Mononuclear cell (primary cell): ENCODE results near the gene ERF. TPM values are rescaled to one million over a fixed set of nuclear protein-coding genes. Genes with fewer than 3 reads are reported as not detected.
"Not testable (repeated sequence)": the region's sequence is repeated elsewhere in the genome, so short reads cannot be mapped to it uniquely, and the experiment has no call there.

Experiments used
- H3K27me3 ChIP-seq: 2 replicates; pipeline ENCODE4 v1.6.0; 2011; ENCODE audit warnings: low read length, control low read depth; ENCODE audit not compliant: insufficient read depth
- H3K4me1 ChIP-seq: 2 replicates; pipeline ENCODE4 v1.5.1; 2011; ENCODE audit warnings: mild to moderate bottlenecking, low read length, control low read depth; ENCODE audit not compliant: insufficient read depth
- H3K4me3 ChIP-seq: 2 replicates; pipeline ENCODE4 v1.5.1; 2011; ENCODE audit warnings: mild to moderate bottlenecking, low read length, moderate library complexity
- H3K9me3 ChIP-seq: 2 replicates; pipeline ENCODE4 v1.5.1; 2011; ENCODE audit warnings: low read depth, mild to moderate bottlenecking, control low read depth, low read length
- total RNA-seq: library from RNA; depleted of rRNA; stranded (reverse); fragments of >200 nt; gene quantifications from one replicate; pipeline ENCODE4 v1.2.3, GENCODE V29; 2012

Gene ERF
- total RNA-seq, 1 donor: 35.2 TPM

DNA sequence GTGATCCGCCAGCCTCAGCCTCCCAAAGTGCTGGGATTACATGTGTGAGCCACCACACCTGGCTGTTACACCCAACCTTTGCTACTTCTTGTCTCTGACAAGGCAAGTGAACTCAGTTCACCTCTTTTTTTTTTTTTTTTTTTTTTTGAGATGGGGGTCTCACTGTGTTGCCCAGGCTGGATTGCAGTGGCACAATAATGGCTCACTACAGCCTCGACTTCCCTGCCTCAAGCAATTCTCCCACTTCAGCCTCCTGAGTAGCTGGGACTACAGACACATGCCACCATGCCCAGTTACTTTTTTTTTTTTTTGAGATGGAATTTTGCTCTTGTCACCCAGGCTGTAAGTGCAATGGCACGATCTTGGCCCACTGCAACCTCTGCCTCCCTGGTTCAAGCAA lies 2.9 kb upstream of the ERF start:
- H3K9me3 ChIP-seq, H3K4me3 ChIP-seq, H3K27me3 ChIP-seq: not testable (repeated sequence)
- peaks cover 15% of the 10 kb centered on the region for H3K4me1 ChIP-seq

DNA sequence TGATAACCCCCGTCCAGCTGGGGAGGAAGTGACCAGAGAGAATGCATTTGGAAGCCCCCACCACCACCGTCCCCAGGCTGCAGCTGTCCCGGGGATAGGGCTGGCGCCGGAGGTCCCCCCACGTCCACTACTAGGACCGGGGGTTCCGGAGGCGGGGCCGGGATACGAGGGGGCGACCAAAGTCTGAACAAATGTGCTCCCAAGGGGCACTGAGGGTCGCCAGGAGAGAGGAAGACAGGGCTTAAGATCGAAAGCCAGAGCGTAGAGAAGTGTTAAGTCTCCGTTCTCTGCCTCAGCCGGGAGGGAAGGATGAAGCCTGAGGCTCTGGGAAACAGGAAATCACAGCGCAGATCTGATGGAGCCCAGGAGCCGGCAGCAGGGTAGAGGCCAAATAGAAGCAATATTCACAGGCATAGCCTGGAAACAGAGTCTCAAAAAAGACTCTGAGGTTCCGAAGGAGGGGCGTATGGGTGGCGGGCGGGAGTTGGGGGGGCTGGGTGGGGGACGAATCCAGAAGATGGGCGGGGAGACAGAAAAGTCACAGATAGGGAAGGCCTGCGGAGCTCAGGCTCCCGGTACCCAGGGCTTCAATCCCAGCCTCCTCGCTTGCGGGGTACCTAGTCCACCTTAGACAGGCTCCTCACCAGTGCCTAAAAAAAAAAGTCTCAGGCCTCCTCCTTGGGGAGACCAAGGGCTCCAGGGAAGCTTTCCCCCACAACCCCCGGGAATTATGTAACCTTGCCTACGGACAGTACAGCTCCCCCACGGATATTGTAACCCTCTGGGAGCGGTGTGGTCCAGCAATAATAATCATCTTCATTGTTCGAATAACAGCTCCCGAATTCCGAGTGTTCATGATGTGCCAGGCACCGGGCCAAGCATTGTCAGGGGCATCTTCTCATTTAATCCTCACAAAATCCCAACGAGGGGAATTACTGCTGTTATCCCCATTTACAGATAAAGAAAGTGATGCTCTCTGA lies 1.1 kb upstream of the ERF start:
- Histone ChIP-seq H3K4me3 (peak overlapping the region; percentile 34), H3K9me3 (no peaks in the 10 kb centered on the region), H3K27me3 (no peaks in the 10 kb centered on the region), H3K4me1 (peaks cover 31% of the 10 kb centered on the region)

DNA sequence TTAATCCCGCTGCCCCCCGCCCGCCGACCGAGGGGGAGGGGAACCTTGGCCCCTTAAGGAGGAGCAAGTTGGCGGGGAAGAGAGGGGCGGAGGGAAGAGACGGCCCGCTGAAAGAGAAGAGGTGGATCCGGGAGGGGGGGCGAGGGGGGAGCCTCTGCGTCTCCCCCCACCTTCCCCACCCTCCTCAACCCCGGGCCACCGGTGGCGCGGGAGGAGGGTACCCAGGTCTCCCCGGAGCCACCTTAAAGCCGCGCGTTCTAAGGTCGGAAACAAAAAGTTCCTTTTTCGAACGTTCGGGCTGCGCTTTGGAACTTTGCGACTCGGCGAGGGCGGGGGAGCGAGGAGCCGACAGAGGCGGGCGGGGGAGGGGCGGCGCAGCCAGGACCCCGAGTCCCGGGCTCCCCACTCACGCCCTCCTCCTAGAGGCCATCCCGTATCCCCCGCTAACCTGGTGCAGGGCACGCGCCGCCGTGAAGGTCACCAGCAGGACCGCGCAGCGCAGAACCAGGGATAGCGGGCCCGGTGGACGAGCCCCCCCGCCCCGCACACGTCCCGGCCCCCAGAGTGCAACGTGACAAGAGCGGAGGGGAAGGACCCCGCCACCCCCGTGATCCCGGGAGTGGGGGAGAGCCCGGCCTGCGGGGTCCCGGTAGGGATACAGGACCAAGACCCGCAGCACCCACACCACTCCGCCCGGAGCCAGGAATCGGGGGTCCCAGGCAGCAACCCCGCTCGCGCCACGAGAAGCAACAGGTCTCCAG lies 659 bp downstream of the ERF start:
- H3K27me3 ChIP-seq: no peaks in the 10 kb centered on the region
- no peaks in the 10 kb centered on the region for H3K9me3 ChIP-seq
- peak overlapping the region; percentile 97 for H3K4me3 ChIP-seq
- H3K4me1 ChIP-seq: peaks cover 39% of the 10 kb centered on the region

- peaks cover 39% of the 10 kb centered on the region for H3K4me1 ChIP-seq
- H3K9me3 ChIP-seq: no peaks in the 10 kb centered on the region
- peak overlapping the region; percentile 97 for H3K4me3 ChIP-seq
- H3K27me3 ChIP-seq: no peaks in the 10 kb centered on the region
These were observed 1.5 kb downstream of the ERF start for GRCh38 chr19:42253245-42254088.

GRCh38 chr19:42252365-42253244 lies 2.3 kb downstream of the ERF start:
- H3K9me3 ChIP-seq: no peaks in the 10 kb centered on the region
- no peaks in the 10 kb centered on the region for H3K27me3 ChIP-seq
- H3K4me1 ChIP-seq: peaks cover 39% of the 10 kb centered on the region
- peak overlapping the region; percentile 49 for H3K4me3 ChIP-seq

GRCh38 chr19:42251572-42252358 lies 3.2 kb downstream of the ERF start:
- H3K27me3 ChIP-seq: no peaks in the 10 kb centered on the region
- no peaks in the 10 kb centered on the region for H3K9me3 ChIP-seq
- H3K4me1 ChIP-seq: peaks cover 39% of the 10 kb centered on the region
- H3K4me3 ChIP-seq: no peak overlapping the region

GRCh38 chr19:42250666-42251531 lies 4.0 kb downstream of the ERF start:
- no peak overlapping the region for H3K4me3 ChIP-seq
- no peaks in the 10 kb centered on the region for H3K27me3 ChIP-seq
- no peaks in the 10 kb centered on the region for H3K9me3 ChIP-seq
- peaks cover 35% of the 10 kb centered on the region for H3K4me1 ChIP-seq

DNA sequence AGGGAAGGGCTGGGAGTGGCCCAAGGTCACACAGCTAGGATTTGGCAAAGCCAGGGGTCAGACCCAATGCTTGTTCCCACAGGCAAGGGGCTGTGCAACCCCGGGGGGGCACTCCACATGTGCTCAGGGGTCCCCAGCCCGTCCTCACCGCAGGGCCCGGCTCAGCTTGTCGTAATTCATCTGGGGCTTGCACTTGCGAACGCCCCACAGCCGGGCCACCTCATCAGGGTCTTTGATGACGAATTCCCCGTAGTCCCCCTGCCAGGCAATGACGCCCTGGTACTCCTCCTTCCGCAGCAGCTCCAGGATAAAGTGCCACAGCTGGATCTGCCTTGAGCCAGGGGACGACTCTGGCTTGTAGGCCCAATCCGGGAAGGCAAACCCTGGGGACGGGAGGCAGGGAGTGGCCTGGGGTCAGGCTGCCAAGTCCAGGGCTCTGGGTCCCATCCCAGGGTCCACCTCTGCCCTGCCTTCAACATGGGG lies 4.7 kb downstream of the ERF start:
- Histone ChIP-seq H3K4me3 (no peak overlapping the region), H3K27me3 (no peaks in the 10 kb centered on the region), H3K4me1 (peaks cover 31% of the 10 kb centered on the region)

GRCh38 chr19:42249769-42250168 lies 5.2 kb downstream of the ERF start:
- Histone ChIP-seq H3K4me1 (peaks cover 35% of the 10 kb centered on the region), H3K27me3 (no peaks in the 10 kb centered on the region), H3K9me3 (no peaks in the 10 kb centered on the region), H3K4me3 (no peak overlapping the region)

More for the DNA sequence above, 4.7 kb downstream of the ERF start:
- H3K9me3 ChIP-seq: no peaks in the 10 kb centered on the region

GRCh38 chr19:42249149-42249750 lies 5.7 kb downstream of the ERF start:
- Histone ChIP-seq H3K9me3 (no peaks in the 10 kb centered on the region), H3K4me3 (no peak overlapping the region), H3K4me1 (peaks cover 36% of the 10 kb centered on the region), H3K27me3 (no peaks in the 10 kb centered on the region)

DNA sequence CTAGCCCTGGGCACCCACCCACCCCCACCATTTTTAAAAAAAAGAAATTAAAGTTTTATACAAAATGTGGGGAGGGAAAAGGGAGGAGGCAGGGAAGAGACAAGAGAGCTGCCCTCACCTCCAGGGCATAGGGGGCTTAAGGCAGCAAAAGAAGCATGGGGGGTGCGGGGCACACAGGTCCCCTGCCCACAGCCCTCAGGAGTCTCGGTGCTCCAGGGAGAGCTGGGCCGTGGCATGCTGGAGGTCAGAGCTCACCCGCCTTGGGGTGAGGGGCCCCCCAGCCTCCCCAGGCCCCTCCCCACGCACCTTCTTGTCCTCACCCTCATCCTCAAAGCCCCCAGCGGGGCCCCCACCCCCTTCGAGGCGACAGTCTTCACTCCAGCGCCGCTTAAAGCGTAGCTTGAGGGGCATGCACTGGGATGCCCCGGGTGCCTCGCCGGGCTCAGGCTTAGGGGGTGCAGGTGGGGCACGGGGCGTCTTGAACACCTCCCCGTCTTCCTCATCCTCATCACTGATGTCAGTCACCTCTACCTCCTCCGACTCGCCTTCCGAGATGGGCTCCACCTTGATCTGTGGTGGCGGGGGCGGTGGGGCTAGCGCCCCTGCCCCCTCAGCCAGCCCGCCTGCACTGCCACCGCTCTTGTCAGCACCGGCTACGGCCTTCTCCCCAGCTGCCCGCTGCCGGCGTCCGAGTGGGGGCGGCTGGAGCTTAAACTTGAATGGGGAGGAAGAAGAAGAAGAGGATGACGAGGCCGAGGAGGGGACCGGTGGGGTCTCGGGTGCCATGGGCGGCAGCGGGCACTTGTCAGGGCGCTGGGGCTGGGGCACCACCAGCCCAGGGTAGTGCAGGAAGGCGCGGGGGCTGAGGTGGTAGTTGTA lies 6.4 kb downstream of the ERF start:
- H3K4me3 ChIP-seq: no peak overlapping the region
- no peaks in the 10 kb centered on the region for H3K9me3 ChIP-seq
- H3K4me1 ChIP-seq: peaks cover 44% of the 10 kb centered on the region

More for the DNA sequence above, 6.4 kb downstream of the ERF start:
- no peaks in the 10 kb centered on the region for H3K27me3 ChIP-seq
